Neural progenitor cell (in vitro differentiated cells): Measurements from ENCODE around the gene TGM5.

ENCODE experiments used
- CTCF ChIP-seq: fragments of 200-600 bp; sonication (generic); IDR thresholded peaks from 2 replicates; pipeline ENCODE4 v1.5.1; 2017; ENCODE audit warnings: antibody characterized with exemption, mild to moderate bottlenecking
- EZH2phosphoT487 ChIP-seq: fragments of 200-600 bp; sonication (generic); IDR thresholded peaks from 2 replicates; pipeline ENCODE4 v1.6.1; 2017; ENCODE audit warnings: antibody characterized with exemption

DNA sequence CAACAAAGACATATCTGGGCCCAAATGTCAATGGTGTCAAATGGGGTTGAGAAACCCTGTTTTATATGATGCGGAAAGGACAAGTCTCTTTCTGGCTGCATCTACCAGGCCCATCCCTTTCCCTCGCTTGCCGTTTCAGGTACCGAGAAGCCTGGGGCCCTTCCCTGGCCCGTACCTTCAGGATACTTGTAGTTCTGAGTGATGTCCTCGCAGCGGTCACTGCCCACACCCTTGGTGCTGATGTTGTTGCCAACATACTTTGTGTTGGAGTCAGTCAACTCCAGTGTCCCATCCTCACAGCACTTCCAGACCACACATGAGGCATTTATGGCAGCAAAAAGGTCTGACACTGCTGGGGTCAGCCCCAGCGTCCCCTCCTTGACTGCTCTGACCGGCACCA lies 59.7 kb downstream of the TGM5 start:
- TF ChIP-seq CTCF: no peak
- TF ChIP-seq EZH2phosphoT487: no peak
